GM12864 (cell line): ENCODE data around the gene ANKS4B.

Experiments
- DNase-seq: peaks from one replicate; pipeline ENCODE4 v3.0.0-alpha.2; 2011; ENCODE audit warnings: low read depth
- H3K4me3 ChIP-seq: 2 replicates; pipeline ENCODE4 v1.5.1; 2011; ENCODE audit warnings: mild to moderate bottlenecking, low read depth, low read length, control low read depth
- CTCF ChIP-seq: IDR thresholded peaks from 2 replicates; pipeline ENCODE4 v1.5.1; 2011; ENCODE audit warnings: low read depth, mild to moderate bottlenecking, moderate library complexity, low read length, control low read depth, inconsistent platforms; ENCODE audit errors: missing control alignments

ANKS4B gene

DNA sequence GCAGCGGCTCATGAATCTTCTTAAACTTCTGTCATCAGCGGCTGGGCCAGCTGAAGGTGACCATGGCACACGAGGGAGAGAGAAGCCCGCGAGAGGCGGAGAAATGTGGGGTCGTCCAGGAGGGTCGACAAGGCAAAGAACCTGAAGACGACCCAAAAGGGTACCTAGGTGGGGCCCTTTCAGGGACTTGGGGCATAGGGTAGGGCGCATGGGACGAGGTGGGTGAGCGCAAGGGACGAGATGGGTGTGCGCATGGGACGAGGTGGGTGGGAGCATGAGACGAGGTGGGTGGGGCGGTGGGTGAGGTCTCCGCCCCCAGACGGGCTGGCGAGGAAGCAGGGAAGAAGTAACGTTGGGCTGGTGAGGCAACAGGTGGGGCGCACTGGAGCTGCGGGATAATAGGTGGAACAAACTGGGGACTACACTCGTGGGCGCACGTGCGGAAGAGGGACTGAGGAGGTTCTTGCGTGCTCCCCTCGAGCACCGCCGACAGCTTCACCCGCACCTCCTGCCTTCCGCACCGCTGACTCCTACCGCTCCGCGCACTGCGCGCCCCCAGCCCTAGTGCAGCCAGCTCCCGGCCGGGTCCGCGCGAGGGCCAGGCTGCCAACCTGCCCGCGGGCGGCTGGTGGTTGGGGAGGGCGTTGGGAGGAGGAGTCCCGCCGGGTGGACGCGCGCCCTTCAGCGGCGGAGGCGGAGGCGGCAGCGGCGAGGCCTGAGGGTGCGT lies 67.8 kb downstream of the ANKS4B start:
- H3K4me3 ChIP-seq = peak overlapping the region; percentile 87
- peak; percentile 26 for TF ChIP-seq CTCF
- DNase-seq = peak; percentile 60

DNA sequence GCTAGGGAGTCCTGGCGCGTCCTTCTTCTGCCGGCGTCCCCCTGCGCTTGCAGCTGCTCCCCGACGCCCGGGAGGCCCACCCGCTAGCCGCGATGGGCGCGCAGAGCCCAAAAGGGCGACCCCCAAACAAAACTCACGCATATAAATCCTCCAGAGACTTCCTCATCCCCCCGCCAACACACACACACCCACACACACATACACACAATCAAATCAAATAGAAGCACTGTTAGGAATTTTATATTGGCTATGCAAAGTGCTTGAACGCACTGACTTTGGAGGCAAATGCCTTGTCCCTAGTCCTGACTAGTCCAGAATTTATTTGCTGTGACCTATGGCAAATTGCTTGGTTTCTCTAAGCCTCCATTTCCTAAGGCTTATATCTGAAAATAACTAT lies 68.4 kb downstream of the ANKS4B start:
- DNase-seq = no peak
- no peak for TF ChIP-seq CTCF
- H3K4me3 ChIP-seq = peak overlapping the region; percentile 87

GRCh38 chr16:21302454-21302853 lies 69.0 kb downstream of the ANKS4B start:
- no peak for DNase-seq
- no peak for TF ChIP-seq CTCF
- H3K4me3 ChIP-seq = peak overlapping the region; percentile 87

GRCh38 chr16:21302898-21303528 lies 69.5 kb downstream of the ANKS4B start:
- peak overlapping the region; percentile 87; the same call in 1 of the 2 replicates for H3K4me3 ChIP-seq
- peak; percentile 41 for DNase-seq
- no peak for TF ChIP-seq CTCF
